Endothelial cell of umbilical vein (primary cell): ENCODE results near the gene COL4A2. TPM values are rescaled to one million over a fixed set of nuclear protein-coding genes. Genes with fewer than 3 reads are reported as not detected.
A peak's percentile ranks its signal among the peaks of the same experiment; 100 is the strongest.

Source experiments
- BruUV-seq: library from RNA; stranded (reverse); fragments of 400-500 nt; replicated peaks from 2 replicates; lab custom pipeline; 2021; lab: Mats Ljungman, UMichigan
- CTCF ChIA-PET: fragments of 300-600, 350-600 bp; sonication (Branson Sonifier 250); formaldehyde crosslinking; loops from one replicate; lab custom pipeline; 2021; ENCODE audit warnings: antibody characterized with exemption, inconsistent platforms; lab: Charles Lee
- POLR2A ChIA-PET: fragments of 300-600, 350-600 bp; sonication (Branson Sonifier 250); formaldehyde crosslinking; loops from one replicate; lab custom pipeline; 2021; ENCODE audit warnings: antibody characterized with exemption, inconsistent platforms; lab: Charles Lee
- DNase-seq: peaks from one replicate; pipeline ENCODE4 v3.0.0-alpha.2; 2011; ENCODE audit warnings: low read depth, low spot score
- FAIRE-seq: peaks from 2 replicates; lab custom pipeline; 2011; peaks lifted over from hg19 to GRCh38; lab: Jason Lieb, UNC
- H2AFZ ChIP-seq: 2 replicates; pipeline ENCODE4 v1.6.0; 2012; ENCODE audit warnings: low read depth, low read length, control low read depth, inconsistent platforms
- H3K27ac ChIP-seq: 2 replicates; pipeline ENCODE4 v1.5.1; 2011; ENCODE audit warnings: low read depth, mild to moderate bottlenecking, control low read depth, low read length, moderate library complexity; ENCODE audit not compliant: insufficient read depth
- H3K27me3 ChIP-seq, 2 experiments: 2 replicates each; pipeline versions ENCODE4 v1.6.0 to v1.6.1; 2011; ENCODE audit warnings: low read length in 2 of 2, mixed read lengths in 1 of 2; ENCODE audit not compliant: control insufficient read depth in 2 of 2, insufficient read depth in 2 of 2
- H3K36me3 ChIP-seq, 2 experiments: 2 replicates in 1 of 2; 3 replicates in 1 of 2; pipeline ENCODE4 v1.5.1; 2011; ENCODE audit warnings: low read length in 2 of 2, mild to moderate bottlenecking in 1 of 2, moderate library complexity in 1 of 2; ENCODE audit not compliant: control insufficient read depth in 2 of 2, insufficient read depth in 2 of 2; ENCODE audit errors: extremely low read depth in 1 of 2
- H3K4me1 ChIP-seq: 3 replicates; pipeline ENCODE4 v1.5.1; 2011; ENCODE audit warnings: mild to moderate bottlenecking, low read length; ENCODE audit not compliant: control insufficient read depth, insufficient read depth; ENCODE audit errors: extremely low read depth
- H3K4me2 ChIP-seq: 2 replicates; pipeline ENCODE4 v1.6.1; 2011; ENCODE audit warnings: low read length, control low read depth, mixed read lengths; ENCODE audit not compliant: insufficient read depth
- H3K4me3 ChIP-seq, 3 experiments: fragments of 200-600 bp in 1 of 3; sonication (generic), shearing (Covaris generic) in 1 of 3; replicated peaks in 1 of 3; 2 replicates each; pipeline ENCODE4 v1.5.1; 2011 to 2016; ENCODE audit warnings: control low read depth in 3 of 3, low read length in 3 of 3, mild to moderate bottlenecking in 2 of 3, inconsistent platforms in 1 of 3, low read depth in 1 of 3, moderate library complexity in 1 of 3; ENCODE audit not compliant: insufficient read depth in 1 of 3
- H3K79me2 ChIP-seq: 2 replicates; pipeline ENCODE4 v1.6.0; 2012; ENCODE audit warnings: low read length, inconsistent platforms; ENCODE audit not compliant: control insufficient read depth, insufficient read depth
- H3K9ac ChIP-seq: replicated peaks from 2 replicates; pipeline ENCODE3; 2011; ENCODE audit warnings: low read length, control low read depth; ENCODE audit not compliant: insufficient read depth; ENCODE audit errors: extremely low read depth
- H3K9me1 ChIP-seq: replicated peaks from 3 replicates; pipeline ENCODE4 v1.6.0; 2011; ENCODE audit warnings: mild to moderate bottlenecking, low read length; ENCODE audit not compliant: control insufficient read depth, insufficient read depth; ENCODE audit errors: extremely low read depth
- H3K9me3 ChIP-seq: replicated peaks from 2 replicates; pipeline ENCODE4 v1.5.1; 2012; ENCODE audit warnings: low read length, inconsistent platforms; ENCODE audit not compliant: control insufficient read depth, insufficient read depth
- H4K20me1 ChIP-seq: replicated peaks from 2 replicates; pipeline ENCODE3; 2011; ENCODE audit warnings: mild to moderate bottlenecking, low read length; ENCODE audit not compliant: control insufficient read depth, insufficient read depth; ENCODE audit errors: extremely low read depth
- GATA2 ChIP-seq: IDR thresholded peaks from 2 replicates; pipeline ENCODE4 v1.7.0; 2011; ENCODE audit warnings: low read depth, mild to moderate bottlenecking, moderate library complexity, mixed read lengths, low read length; ENCODE audit not compliant: insufficient read length, insufficient read depth
- JUN ChIP-seq: IDR thresholded peaks from 2 replicates; pipeline ENCODE4 v1.6.1; 2011; ENCODE audit warnings: borderline replicate concordance, low read depth; ENCODE audit not compliant: insufficient read length, insufficient read depth
- MAX ChIP-seq: IDR thresholded peaks from 2 replicates; pipeline ENCODE4 v1.6.1; 2011; ENCODE audit not compliant: insufficient read depth, insufficient read length
- MYC ChIP-seq: IDR thresholded peaks from one replicate; pipeline ENCODE4 v1.6.1; 2011; ENCODE audit warnings: mild to moderate bottlenecking, low read depth, low read length
- POLR2A ChIP-seq: IDR thresholded peaks from 2 replicates; pipeline ENCODE4 v1.6.1; 2012; ENCODE audit warnings: low read depth, mild to moderate bottlenecking, control low read depth, low read length
- POLR2AphosphoS5 ChIP-seq: IDR thresholded peaks from 2 replicates; pipeline ENCODE4 v1.6.1; 2012; ENCODE audit warnings: low read depth, mild to moderate bottlenecking, control low read depth, low read length, moderate library complexity; ENCODE audit not compliant: insufficient read depth
- dilution Hi-C: fragments of 300-500 bp; cut with MboI; formaldehyde crosslinking; loops from one replicate; pipeline ENCODE4 v1.15.0; 2019; ENCODE audit warnings: low sequenced_read_pairs; ENCODE audit not compliant: extremely low pct_ligation_motif_present
- intact Hi-C: fragments of 100-400 bp; cut with micrococcal nuclease; formaldehyde crosslinking; loops from one replicate; pipeline ENCODE4 v1.10.0; 2022
- polyA plus RNA-seq, 4 experiments: library from polyadenylated mRNA; depleted of rRNA in 3 of 4; stranded (reverse) in 3 of 4; unstranded in 1 of 4; fragments of >200 nt; gene quantifications; 2 replicates each; pipeline versions ENCODE4 v1.2.1 to v1.2.3, GENCODE V29; 2011 to 2012; ENCODE audit warnings: missing spikeins in 1 of 4
- total RNA-seq: library from RNA; stranded (reverse); gene quantifications from 2 replicates; pipeline ENCODE4 v1.2.3, GENCODE V29; 2021

The COL4A2 gene
- total and polyA plus RNA-seq, 2 donors (not counting 3 experiments of a cell fraction or from before 2014, with no cell fraction given) = 792 to 940 TPM

GRCh38 chr13:110340812-110341444 is 33.8 kb downstream of the COL4A2 start:
- H3K27me3 ChIP-seq = no peaks in the 10 kb centered on the region
- peak overlapping the region; percentile 78 for H3K4me2 ChIP-seq
- peaks cover 62% of the 10 kb centered on the region for H3K4me1 ChIP-seq
- peak overlapping the region; percentile 99 for H3K9ac ChIP-seq
- dilution Hi-C loops = no loop called here
- peaks cover 0 to 3% of the 10 kb centered on the region in 2 experiments for H3K36me3 ChIP-seq
- H3K4me3 ChIP-seq = peak overlapping the region in 1 of 3 experiments; percentile 31
- H3K79me2 ChIP-seq = peaks cover 62% of the 10 kb centered on the region
- ChIA-PET POLR2A (interaction anchor here (1.0 kb wide), 1 partner anchor 21 kb away, joined by 3 read pairs; no protein-coding TSS in a partner anchor), CTCF (interaction anchor here (0.8 to 2.9 kb wide), 14 partner anchors 9 to 119 kb away, joined by 3 to 13 read pairs (median 5); partner anchors contain the start of genes COL4A1 and COL4A2)
- H2AFZ ChIP-seq = no peak overlapping the region
- peak; percentile 80 for DNase-seq
- H4K20me1 ChIP-seq = peaks cover 2% of the 10 kb centered on the region
- no peaks in the 10 kb centered on the region for H3K9me3 ChIP-seq
- intact Hi-C loops = loop anchor here (1.0 to 10.0 kb wide), 10 partner anchors 21 to 374 kb away; partner anchors contain the start of gene ING1
- BruUV-seq = no TSS peak
- no peaks in the 10 kb centered on the region for H3K9me1 ChIP-seq
- H3K27ac ChIP-seq = peak overlapping the region; percentile 100
- peak; percentile 18 for TF ChIP-seq POLR2A
- peak; percentile 62 for TF ChIP-seq POLR2AphosphoS5
- TF ChIP-seq MYC = no peak
- peak; percentile 22 for TF ChIP-seq JUN
- peak; percentile 33 for TF ChIP-seq MAX
- no peak for TF ChIP-seq GATA2
- FAIRE-seq = peak; percentile 90
